HG03060 (cell line): ENCODE data around the gene LRRC14B.
"Not testable (repeated sequence)": the region's sequence is repeated elsewhere in the genome, so short reads cannot be mapped to it uniquely, and the experiment has no call there.

Experiments
- ATAC-seq: cut with Tn5 transposase; IDR thresholded peaks from one replicate; pipeline ENCODE4 v1.9.1; 2021; ENCODE audit warnings: low read depth, moderate number of reproducible peaks; ENCODE audit not compliant: unreplicated experiment

The LRRC14B gene

DNA sequence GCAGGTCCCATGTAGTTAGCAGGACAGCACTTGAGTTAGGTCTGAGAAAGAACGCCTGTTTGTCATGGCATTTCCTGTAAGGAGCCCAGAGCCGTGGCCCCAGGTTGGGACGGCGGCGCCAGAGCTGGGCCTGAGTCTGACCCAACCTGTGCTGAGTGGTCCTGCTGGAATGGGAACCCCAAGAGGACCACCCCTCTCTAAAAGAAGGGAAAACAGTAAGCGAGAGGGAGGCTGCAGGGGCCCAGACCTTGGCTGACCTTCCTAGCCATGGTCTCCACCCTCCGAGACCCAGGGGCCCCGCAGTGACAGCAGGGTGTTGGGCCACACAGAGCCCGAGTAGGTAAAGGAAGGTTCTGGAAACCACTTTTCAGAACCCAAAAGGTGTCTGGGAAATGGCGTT is 1.8 kb upstream of the LRRC14B start:
- ATAC-seq: no peak

DNA sequence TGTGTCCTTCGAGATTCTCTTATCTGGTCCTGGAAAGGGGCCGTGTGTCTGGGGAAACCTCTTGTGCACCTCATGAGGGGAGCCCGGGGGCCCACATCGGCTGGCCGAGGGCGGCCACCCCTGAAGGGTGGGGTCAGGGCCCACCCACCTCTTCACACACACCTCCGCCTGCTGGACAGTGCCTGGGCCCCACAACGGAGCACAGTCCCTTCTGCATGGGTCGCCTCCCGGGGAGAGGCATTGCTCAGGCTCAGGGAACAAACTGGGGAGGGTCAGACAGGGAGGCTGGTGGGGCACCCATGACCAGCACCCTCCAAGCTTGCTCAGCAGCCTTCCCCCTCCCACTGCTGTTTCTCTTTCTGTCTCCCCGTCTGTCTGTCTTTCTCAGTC is 1.3 kb upstream of the LRRC14B start:
- no peak for ATAC-seq

DNA sequence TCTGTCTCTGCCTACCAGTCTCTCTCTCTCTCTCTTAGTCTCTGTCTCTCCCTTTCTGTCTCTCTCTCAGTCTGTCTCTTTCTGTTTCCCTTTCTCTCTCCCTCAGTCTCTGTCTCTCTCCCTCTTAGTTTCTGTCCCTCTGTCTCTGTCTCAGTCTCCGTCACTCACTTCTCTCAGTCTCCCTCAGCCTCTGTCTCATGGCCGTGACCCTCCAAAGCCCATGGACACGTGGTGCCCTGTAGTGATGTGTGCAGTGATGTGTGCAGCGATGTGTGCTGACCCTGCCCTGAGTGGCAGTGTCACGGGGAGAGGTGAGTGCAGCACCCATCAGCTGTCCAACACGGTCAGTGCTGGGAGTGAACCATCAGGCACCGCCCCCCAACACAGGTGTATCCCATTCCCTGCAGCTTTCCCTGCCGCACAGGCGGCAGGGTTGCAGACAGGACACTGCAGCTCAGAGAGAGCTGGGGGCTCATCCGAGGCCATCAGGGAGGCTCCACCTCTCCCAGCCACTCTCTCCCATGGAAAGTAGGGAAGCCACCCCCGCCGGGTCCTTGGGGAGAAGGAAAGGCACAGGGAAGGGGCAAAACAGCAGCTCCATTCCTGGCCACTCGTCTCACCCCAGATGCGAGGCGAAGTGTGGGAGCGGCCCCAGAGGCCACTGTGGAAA is 794 bp upstream of the LRRC14B start:
- no peak for ATAC-seq

DNA sequence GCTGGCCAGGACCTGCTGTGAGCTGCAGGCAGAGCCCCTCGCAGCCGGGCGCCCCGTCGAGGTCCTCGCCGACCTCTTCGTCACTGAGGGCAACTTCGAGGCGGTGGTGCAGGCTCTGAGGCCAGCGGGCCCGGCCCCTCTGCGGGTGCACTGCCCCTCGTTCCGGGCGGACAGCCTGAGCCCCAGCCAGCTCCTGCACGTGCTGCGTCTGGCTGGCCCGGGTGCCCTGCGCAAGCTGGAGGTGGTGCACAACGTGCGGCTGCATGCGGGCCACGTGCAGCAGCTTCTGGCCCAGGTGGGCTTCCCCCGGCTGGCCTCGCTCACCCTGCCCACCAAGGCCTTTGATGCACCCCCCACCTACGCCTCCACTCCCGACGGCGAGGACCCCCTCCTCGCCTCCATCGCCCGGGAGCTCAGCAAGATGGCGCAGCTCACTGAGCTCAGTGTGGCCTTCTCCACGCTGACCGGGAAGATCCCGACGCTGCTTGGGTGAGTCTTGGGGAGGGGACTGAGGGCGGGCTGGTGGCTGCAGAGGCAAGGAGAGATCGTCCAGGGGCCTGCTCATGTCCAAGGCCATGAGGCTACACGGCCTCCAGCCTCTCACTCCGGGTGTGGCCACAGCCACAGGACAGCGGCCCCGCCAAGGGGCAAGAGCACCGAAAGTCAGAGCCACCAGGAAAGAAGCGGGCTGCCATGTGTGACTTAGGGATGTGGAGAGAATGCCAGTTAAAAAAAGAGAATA is 825 bp downstream of the LRRC14B start:
- no peak for ATAC-seq

DNA sequence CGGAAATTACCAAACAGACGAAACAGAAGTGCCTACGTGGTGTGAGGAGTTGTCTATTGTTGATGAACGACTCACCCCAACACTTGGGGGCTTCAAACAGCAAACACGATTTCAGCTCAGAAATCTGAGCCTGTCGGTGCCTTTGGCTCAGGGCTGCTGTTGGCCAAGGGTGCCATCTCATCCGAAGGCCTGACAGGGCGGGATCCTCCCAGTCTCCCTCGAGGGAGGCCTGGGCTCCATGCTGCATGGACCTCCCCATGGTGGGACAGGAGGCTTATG is 1.3 kb downstream of the LRRC14B start:
- ATAC-seq: no peak

- ATAC-seq: no peak
Observed at GRCh38 chr5:192970-193831, 1.9 kb downstream of the LRRC14B start.

DNA sequence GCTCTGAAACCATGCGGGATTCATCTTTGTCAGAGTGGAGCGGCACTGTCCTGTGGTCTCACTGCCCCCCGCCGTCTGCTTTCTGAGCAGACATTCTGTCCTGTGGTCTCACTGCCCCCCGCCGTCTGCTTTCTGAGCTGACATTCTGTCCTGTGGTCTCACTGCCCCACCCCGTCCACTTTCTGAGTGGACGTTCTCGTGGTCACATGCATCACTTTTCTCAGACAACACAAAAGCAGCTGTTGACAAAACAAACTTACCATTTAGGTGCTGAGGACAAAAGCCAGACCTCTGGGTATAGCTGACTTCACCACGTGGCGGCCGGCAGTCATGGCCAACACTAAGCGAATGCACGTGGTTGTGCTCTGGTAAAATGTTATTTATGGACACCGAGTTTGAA is 2.8 kb downstream of the LRRC14B start:
- no peak for ATAC-seq

DNA sequence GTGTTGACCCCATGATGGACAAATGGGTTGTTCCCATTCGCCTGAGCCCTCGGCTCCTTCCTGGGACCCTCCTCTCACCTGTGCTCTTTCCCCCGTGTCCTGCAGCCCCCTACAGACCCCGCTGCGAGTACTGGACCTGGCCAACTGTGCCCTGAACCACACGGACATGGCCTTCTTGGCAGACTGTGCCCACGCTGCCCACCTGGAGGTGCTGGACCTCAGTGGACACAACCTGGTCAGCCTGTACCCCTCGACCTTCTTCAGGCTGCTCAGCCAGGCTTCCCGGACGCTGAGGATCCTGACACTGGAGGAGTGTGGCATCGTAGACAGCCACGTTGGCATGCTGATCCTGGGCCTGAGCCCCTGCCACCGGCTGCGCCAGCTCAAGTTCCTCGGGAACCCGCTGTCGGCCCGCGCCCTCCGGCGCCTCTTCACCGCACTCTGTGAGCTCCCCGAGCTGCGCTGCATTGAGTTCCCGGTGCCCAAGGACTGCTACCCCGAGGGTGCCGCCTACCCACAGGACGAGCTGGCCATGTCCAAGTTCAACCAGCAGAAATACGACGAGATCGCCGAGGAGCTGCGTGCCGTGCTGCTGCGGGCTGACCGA is 3.4 kb downstream of the LRRC14B start:
- ATAC-seq: no peak

GRCh38 chr5:195401-196160 is 4.3 kb downstream of the LRRC14B start:
- ATAC-seq: no peak

DNA sequence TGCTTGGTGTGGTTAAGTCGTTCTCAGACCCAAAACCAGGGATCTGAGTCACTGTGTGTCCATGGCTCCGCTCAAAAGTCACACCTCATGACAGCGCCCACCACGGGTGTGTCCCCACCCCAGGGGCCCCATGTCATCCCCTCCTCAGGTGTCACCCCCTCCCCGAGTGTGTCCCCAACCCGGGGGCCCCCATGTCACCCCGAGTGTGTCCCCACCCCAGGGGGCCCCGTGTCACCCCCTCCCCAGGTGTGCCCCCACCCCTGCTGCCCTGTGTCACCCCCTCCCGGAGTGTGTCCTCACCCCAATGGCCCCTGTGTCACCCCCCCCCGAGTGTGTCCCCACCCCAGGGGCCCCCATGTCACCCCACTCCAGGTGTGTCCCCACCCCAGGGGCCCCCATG is 5.1 kb downstream of the LRRC14B start:
- ATAC-seq: no peak

DNA sequence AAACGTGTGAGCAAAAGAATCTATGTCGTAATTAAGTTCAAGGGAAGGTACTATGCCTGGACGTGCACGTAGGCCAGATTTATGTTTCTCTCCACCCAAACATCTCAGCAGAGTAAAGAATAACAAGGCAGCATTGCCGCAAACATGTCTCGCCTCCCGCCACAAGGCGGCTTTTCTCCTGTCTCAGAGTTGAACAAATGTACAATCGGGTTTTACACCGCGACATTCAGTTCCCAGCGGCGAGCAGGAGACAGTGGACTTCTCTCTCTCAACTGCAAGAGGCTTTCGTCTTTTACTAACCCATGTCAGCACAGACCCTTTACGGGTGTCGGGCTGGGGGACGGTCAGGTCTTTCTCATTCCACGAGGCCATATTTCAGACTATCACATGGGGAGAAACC is 5.7 kb downstream of the LRRC14B start:
- ATAC-seq: not testable (repeated sequence)

- no peak for ATAC-seq
Observed at GRCh38 chr5:197892-198489, 6.7 kb downstream of the LRRC14B start.

GRCh38 chr5:198516-199196 is 7.4 kb downstream of the LRRC14B start:
- no peak for ATAC-seq

DNA sequence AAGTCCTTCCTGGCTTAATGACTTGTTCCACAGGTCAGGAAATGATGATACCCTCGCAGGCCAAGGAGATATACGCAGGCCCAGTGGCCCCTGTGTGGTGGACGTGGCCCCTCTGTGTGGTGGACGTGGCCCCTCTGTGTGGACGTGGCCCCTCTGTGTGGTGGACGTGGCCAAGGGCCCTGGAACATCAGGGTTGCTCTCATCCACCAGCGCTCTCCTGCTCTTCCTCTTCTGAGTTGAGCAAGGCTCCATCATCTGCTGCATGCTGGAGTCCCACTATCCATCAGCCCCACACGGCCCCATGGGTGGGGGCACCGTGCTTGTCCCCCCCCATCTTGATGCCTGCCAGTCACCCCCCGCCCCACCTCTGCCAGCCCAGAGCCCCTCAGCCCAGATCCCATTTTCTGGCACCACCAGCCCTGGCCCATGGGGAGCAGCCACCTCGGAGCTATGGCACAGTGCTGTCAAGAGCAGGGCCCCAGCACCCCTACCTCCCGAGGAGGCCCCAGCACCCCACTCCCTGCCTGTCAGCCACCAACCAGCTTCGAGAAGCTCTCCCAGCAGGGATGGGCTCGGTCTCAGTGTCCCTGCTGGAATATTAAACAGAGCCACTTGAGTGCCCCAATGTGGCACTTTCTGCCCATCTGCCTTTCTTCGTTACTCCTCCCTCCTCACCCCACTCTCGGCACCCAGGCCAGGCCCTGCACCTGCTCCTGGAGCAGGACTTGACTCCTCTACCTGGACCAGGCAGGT is 8.1 kb downstream of the LRRC14B start:
- ATAC-seq: no peak

DNA sequence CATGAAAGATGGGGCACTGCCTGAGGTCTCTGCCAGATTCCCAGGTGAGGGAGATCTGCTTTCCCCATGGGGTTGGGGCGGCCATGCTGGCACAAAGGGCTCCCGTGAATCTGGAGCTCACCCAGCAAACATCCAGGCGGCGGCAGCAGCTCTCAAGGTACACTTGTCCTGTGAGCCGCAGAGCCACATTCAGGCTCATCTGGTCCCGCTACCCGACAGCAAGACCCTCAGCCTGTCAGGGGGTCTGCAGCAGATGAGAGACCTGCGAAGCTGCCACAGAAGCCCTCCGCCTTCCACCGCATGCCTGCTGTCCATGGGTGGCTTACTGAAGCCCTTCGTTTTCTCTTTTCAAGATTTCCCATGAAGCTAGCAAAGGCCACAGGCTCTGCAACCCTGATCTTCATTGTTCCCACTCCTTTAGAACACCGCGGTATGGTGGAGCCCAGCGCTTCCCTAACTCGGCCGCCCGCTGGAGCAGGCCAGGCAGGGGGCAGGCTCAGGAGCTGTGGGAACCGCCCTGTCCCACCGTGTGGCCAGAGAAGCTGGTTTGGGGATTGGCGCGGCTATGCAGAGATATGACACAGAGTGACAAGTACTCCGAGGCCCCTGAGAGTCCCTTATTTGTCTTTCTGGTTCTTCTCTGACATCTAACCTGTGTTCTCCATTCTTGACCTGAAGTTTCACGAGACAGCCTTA is 8.8 kb downstream of the LRRC14B start:
- ATAC-seq: no peak

DNA sequence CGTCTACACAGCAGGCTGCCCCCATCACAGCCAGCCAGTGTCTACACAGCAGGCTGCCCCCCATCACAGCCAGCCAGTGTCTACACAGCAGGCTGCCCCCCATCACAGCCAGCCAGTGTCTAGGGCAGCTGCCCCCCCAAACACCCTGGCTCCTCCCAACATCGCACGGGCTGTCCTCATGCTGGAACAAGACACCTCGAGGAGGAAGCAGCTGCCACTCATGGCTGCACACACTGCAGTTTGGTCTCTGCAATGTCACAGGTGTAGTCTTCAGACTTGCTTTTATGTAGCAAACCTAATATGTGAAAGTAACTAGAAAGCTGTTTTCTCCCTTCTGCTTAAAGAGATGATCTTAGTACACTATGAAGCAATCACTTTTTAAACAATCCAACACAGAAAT is 9.7 kb downstream of the LRRC14B start:
- no peak for ATAC-seq

DNA sequence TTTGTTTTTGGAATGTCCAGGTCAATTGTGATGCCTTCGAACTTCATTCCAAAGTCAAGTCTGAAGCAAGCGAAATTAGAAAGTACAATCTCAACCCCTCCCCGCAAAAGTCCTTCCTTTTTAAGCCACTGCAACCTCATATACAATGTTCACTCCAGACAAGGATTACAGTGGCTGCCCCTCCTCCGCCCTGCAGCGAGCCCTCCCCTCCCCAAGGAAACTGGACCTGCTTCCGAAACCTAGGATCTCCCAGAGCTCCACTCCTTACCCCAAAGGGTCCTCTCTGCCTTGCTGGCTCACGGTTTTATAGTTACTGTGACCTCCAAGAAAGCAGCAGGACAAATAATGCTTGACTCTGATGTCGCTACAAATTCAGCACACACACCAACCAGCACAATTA is 10.4 kb downstream of the LRRC14B start:
- ATAC-seq: no peak

DNA sequence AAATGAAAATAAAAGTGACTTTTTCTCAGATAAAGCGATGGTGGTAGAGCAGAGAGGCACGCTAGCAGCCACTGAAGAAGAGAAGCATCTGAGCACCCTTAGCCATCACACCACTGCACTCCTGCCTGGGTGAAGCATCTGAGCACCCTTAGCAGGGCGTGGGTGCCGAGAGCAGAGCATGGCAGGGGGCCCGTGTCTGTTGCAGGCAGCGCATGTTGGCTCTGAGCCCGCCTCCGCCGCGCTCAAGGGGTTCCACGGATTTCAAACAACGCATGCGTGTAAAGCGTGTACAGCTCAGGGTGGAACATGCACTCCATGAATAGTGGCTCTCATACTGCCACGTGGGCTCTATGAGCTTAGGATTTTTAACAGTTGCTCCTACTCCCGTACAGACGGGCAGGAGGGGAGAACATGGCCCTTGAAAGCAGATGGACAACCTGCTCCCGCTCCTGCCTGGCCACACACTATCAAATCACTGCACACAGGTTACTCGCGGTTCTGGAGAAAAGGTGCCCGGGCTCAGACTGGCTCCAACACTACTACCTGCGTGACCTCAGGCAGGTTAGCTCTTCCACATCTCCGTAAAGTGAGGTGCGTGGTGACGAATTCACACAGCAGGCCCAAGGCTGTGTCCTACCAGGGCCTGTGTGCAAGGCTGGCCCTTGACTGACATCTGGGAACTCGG is 12.1 kb downstream of the LRRC14B start:
- no peak for ATAC-seq
